Measurements from ENCODE around the gene PAPPA.

Gene PAPPA

GRCh38 chr9:116317503-116317902, 163.9 kb downstream of the PAPPA start:
- H3K4me3 Mint-ChIP-seq = no peak overlapping the region
- H3K4me1 Mint-ChIP-seq = no peaks in the 10 kb centered on the region
- ATAC-seq = no peak
- DNase-seq = no peak
- peaks cover 0 to 6% of the 10 kb centered on the region in 2 donors for H3K9me3 Mint-ChIP-seq
- no peak overlapping the region for H3K27ac Mint-ChIP-seq
- peaks cover 15% of the 10 kb centered on the region for H3K27me3 Mint-ChIP-seq

GRCh38 chr9:116318468-116319374, 165.1 kb downstream of the PAPPA start:
- no peak overlapping the region for H3K27ac Mint-ChIP-seq
- DNase-seq = no peak
- no peak overlapping the region for H3K4me3 Mint-ChIP-seq
- ATAC-seq = no peak
- H3K4me1 Mint-ChIP-seq = no peaks in the 10 kb centered on the region
- peaks cover 0 to 6% of the 10 kb centered on the region in 2 donors for H3K9me3 Mint-ChIP-seq
- peaks cover 15% of the 10 kb centered on the region for H3K27me3 Mint-ChIP-seq

- Mint-ChIP-seq H3K27ac (no peak overlapping the region), H3K4me1 (no peaks in the 10 kb centered on the region), H3K27me3 (peaks cover 15% of the 10 kb centered on the region), H3K4me3 (no peak overlapping the region), H3K9me3 (peaks cover 0 to 5% of the 10 kb centered on the region in 2 donors)
- no peak for ATAC-seq
- DNase-seq = no peak
These were observed 165.9 kb downstream of the PAPPA start for GRCh38 chr9:116319480-116319879.

GRCh38 chr9:116320290-116320689, 166.7 kb downstream of the PAPPA start:
- DNase-seq (no peak), ATAC-seq (no peak)
- Mint-ChIP-seq H3K27me3 (peaks cover 15% of the 10 kb centered on the region), H3K4me3 (no peak overlapping the region), H3K9me3 (no peaks in the 10 kb centered on the region), H3K27ac (no peak overlapping the region), H3K4me1 (no peaks in the 10 kb centered on the region)

- Mint-ChIP-seq H3K27ac (no peak overlapping the region), H3K4me1 (no peaks in the 10 kb centered on the region), H3K4me3 (no peak overlapping the region), H3K27me3 (peaks cover 15% of the 10 kb centered on the region), H3K9me3 (peaks cover 0 to 6% of the 10 kb centered on the region in 2 donors)
- ATAC-seq = no peak
- no peak for DNase-seq
These were observed 168.9 kb downstream of the PAPPA start for GRCh38 chr9:116322521-116322920.

- H3K27ac Mint-ChIP-seq = no peak overlapping the region
- peaks cover 15% of the 10 kb centered on the region for H3K27me3 Mint-ChIP-seq
- DNase-seq = no peak
- no peaks in the 10 kb centered on the region for H3K4me1 Mint-ChIP-seq
- peaks cover 0 to 6% of the 10 kb centered on the region in 2 donors for H3K9me3 Mint-ChIP-seq
- no peak overlapping the region for H3K4me3 Mint-ChIP-seq
- no peak for ATAC-seq
These were observed 169.4 kb downstream of the PAPPA start for GRCh38 chr9:116323012-116323411.

- ATAC-seq (no peak), DNase-seq (no peak)
- Mint-ChIP-seq H3K4me1 (no peaks in the 10 kb centered on the region), H3K27ac (no peak overlapping the region), H3K4me3 (no peak overlapping the region), H3K27me3 (peaks cover 15% of the 10 kb centered on the region), H3K9me3 (peaks cover 0 to 6% of the 10 kb centered on the region in 2 donors)
These were observed 170.0 kb downstream of the PAPPA start for GRCh38 chr9:116323571-116323970.

- no peaks in the 10 kb centered on the region for H3K4me1 Mint-ChIP-seq
- peaks cover 8% of the 10 kb centered on the region for H3K27me3 Mint-ChIP-seq
- ATAC-seq (no peak), DNase-seq (no peak)
- no peak overlapping the region for H3K4me3 Mint-ChIP-seq
- H3K27ac Mint-ChIP-seq = no peak overlapping the region
- H3K9me3 Mint-ChIP-seq = peaks cover 0 to 6% of the 10 kb centered on the region in 2 donors
These were observed 172.3 kb downstream of the PAPPA start for GRCh38 chr9:116325924-116326323.

GRCh38 chr9:116327701-116328405, 174.3 kb downstream of the PAPPA start:
- DNase-seq (no peak), ATAC-seq (no peak)
- Mint-ChIP-seq H3K27me3 (no peaks in the 10 kb centered on the region), H3K9me3 (peaks cover 0 to 6% of the 10 kb centered on the region in 2 donors), H3K4me1 (no peaks in the 10 kb centered on the region), H3K4me3 (no peak overlapping the region), H3K27ac (no peak overlapping the region)

GRCh38 chr9:116329470-116329869, 175.9 kb downstream of the PAPPA start:
- peaks cover 0 to 6% of the 10 kb centered on the region in 2 donors for H3K9me3 Mint-ChIP-seq
- no peak overlapping the region for H3K4me3 Mint-ChIP-seq
- ATAC-seq = no peak
- H3K4me1 Mint-ChIP-seq = no peaks in the 10 kb centered on the region
- DNase-seq = no peak
- no peak overlapping the region for H3K27ac Mint-ChIP-seq
- H3K27me3 Mint-ChIP-seq = no peaks in the 10 kb centered on the region

GRCh38 chr9:116331241-116331640, 177.7 kb downstream of the PAPPA start:
- Mint-ChIP-seq H3K27ac (no peak overlapping the region), H3K4me3 (no peak overlapping the region), H3K9me3 (peaks cover 0 to 6% of the 10 kb centered on the region in 2 donors), H3K4me1 (no peaks in the 10 kb centered on the region), H3K27me3 (no peaks in the 10 kb centered on the region)
- ATAC-seq = no peak
- DNase-seq = no peak

GRCh38 chr9:116332090-116332489, 178.5 kb downstream of the PAPPA start:
- H3K27ac Mint-ChIP-seq = no peak overlapping the region
- no peak for DNase-seq
- H3K27me3 Mint-ChIP-seq = no peaks in the 10 kb centered on the region
- H3K4me3 Mint-ChIP-seq = no peak overlapping the region
- no peak for ATAC-seq
- peaks cover 0 to 3% of the 10 kb centered on the region in 2 donors for H3K9me3 Mint-ChIP-seq
- no peaks in the 10 kb centered on the region for H3K4me1 Mint-ChIP-seq

GRCh38 chr9:116333254-116333653, 179.7 kb downstream of the PAPPA start:
- ATAC-seq (no peak), DNase-seq (no peak)
- no peak overlapping the region for H3K27ac Mint-ChIP-seq
- no peaks in the 10 kb centered on the region for H3K4me1 Mint-ChIP-seq
- no peak overlapping the region for H3K4me3 Mint-ChIP-seq
- no peaks in the 10 kb centered on the region for H3K27me3 Mint-ChIP-seq
- H3K9me3 Mint-ChIP-seq = no peaks in the 10 kb centered on the region

- no peak overlapping the region for H3K27ac Mint-ChIP-seq
- ATAC-seq = no peak
- no peak overlapping the region for H3K4me3 Mint-ChIP-seq
- no peaks in the 10 kb centered on the region for H3K27me3 Mint-ChIP-seq
- no peaks in the 10 kb centered on the region for H3K9me3 Mint-ChIP-seq
- DNase-seq = no peak
- no peaks in the 10 kb centered on the region for H3K4me1 Mint-ChIP-seq
These were observed 181.1 kb downstream of the PAPPA start for GRCh38 chr9:116334546-116335150.

GRCh38 chr9:116335392-116335791, 181.8 kb downstream of the PAPPA start:
- ATAC-seq (no peak), DNase-seq (no peak)
- Mint-ChIP-seq H3K4me3 (no peak overlapping the region), H3K9me3 (no peaks in the 10 kb centered on the region), H3K4me1 (no peaks in the 10 kb centered on the region), H3K27ac (no peak overlapping the region), H3K27me3 (no peaks in the 10 kb centered on the region)

Measured in stimulated activated naive CD8-positive, alpha-beta T cell treated with anti-CD3 and anti-CD28 coated beads, Interleukin-15, amount 100 ng/mL, for 72 hours (primary cell).